Colon (tissue), 2 donors: ENCODE measurements around the gene PACSIN2.
"Not testable (repeated sequence)": the region's sequence is repeated elsewhere in the genome, so short reads cannot be mapped to it uniquely, and the experiment has no call there.

Source experiments
- FAIRE-seq: peaks from 2 replicates; lab custom pipeline; 2012; peaks lifted over from hg19 to GRCh38; lab: Jason Lieb, UNC
- donor health status: control.
- donor health status: control.

Gene PACSIN2

DNA sequence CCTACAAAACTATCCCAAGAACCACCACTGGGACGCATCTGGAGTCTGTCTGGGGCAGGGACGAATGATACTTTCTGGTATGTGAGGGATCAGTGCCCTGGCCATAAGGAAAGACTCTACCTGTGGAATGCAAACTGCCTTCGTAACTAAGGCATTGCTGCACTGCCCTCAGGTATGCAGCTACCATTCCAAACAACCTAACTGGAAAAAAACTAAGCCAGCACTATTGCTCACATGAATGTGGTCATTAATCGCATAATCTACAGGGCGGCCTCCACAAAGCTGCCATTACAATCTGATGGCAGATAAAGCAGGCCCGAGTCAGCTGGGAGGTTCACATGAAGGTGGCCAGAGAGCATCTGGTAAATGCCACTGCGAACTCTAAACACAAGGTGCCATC lies 3.9 kb downstream of the PACSIN2 start:
- FAIRE-seq = no peak

DNA sequence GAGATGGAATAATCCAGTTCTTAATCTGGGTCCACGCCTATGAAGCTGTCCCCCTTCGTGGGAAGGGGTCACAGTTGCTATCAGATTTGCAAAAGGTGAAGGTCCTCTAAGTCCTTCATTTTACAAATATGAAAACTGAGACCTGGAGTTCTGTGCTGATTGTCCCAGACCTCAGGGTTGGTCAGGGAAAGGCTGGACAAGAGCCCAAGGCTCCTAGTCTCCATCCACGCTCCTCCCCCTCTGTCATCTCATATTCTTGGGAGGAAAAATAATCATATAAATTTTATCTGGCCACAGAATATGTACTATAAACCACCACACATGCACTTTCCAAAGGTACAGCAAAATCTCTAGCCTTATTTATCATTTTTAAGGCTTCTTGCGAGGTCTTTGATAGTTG lies 5.5 kb downstream of the PACSIN2 start:
- FAIRE-seq = no peak

DNA sequence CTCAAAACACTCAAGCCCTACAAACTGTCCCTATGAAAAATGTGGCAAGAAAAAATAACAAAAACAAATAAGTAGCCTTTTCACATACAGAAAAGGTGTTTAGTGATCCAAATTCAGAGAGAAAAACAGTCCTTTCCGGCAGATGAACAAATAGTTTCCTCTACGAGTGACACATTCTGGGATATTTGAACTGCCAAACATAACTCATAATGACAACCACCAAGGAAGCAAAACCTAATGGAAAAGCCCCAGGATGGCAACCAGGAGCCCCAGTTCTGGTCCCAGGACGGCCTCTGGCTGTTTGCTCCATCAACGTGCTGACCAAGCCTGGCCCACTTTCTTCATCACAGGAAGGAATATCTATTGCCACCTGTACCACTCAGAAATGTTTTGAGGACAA lies 6.0 kb downstream of the PACSIN2 start:
- no peak for FAIRE-seq

DNA sequence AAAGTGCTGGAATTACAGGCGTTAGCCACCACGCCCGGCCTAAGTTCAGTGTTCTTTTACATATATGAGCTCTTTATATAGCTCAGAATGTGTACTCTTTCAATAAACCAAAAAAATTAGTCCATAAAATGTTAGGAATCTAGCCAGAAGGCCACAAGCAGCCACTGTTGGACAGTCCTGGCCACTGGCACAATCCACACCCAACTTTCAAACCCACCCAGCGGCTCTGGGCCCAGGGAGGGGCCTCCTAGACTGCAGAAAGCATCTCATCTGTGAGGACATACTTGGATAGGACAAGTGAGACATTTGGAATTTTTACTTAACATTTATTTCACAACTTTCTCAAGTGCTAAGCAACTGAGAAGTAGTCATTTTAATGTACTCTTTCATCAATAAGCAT lies 6.4 kb downstream of the PACSIN2 start:
- FAIRE-seq = no peak

DNA sequence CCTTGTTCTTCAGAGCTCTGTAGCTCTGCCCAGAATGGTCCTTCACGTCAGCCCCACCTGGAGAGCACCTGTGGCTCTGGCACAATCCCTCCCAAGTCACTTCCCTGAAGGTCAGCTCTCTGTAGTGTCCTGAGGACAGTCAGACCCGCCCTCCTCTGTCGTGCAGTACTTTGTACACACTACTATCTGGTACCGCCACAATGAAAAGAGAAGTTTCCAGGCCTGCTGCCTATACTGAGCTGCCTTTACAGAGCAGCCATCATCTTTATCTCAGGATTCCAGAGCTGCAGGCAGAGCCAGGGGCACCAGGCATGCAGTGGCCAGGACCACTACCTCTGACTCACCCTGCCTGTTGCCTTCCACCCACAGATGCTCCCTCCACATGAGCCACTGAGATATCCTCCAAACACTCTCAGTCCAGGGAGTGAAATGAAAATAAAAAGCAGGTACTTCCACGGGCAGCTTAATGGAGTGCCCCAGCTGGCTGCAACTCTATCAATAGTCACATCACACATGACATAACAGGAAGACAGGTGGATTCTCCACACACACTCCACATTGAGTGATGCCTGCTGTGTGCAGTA lies 7.3 kb downstream of the PACSIN2 start:
- FAIRE-seq = no peak

DNA sequence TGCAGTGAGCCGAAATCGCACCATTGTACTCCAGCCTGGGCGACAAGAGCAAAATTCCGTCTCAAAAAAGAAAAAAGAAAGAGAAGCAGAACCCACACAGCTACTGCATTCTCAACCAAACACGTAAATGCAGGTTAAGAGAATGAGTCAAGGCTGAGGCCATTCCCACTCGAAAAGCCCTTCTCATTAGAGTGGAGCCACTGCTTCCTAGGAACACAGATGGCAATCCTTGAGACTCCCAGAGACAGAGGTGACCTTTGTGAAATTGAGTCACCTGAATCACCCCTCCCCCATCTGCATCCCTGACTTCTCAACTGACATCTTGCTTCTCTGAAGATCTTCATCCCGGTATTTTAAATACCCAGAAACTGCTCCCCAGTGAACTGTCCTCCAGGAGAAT lies 8.2 kb downstream of the PACSIN2 start:
- no peak for FAIRE-seq

DNA sequence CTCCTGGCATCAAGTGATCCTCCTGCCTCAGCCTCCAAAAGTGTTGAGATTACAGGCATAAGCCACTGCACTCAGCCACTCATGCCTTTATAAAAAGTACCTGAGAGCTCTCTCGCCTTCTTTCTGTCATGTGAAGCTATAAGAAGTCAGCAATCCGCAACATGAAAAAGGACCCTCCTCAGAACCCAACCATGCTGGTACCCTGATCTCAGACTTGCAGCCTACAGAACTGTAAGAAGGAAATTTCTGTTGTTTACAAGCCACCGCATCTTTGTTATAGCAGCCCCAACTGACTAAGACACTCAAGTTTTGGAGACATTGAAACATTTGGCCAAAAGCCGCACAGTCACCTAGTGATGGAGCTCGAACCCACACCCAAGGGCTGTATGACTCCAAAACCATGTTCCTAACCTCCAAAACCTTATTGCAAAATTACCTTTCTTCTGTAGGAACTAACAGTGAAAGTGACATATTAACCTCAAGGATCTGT lies 8.9 kb downstream of the PACSIN2 start:
- FAIRE-seq = no peak

DNA sequence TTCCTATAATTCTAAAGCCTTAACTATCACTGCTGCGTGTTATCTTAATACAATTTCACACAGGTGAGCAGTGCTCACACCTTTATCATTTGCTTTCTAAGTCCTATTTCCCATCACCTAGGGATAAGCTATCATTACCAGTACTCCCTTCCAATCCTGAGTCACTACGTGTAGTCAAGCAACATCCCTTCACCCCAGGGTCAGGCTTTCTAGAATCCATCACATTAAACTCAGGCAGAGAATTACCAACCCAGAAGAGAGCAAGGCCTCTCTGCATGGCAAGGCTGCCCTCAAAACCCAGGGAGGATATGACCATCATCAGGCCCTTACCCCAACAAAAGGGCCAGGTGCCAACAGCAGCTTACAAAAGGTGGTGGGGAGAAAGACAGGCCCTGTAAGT lies 9.8 kb downstream of the PACSIN2 start:
- FAIRE-seq = no peak

DNA sequence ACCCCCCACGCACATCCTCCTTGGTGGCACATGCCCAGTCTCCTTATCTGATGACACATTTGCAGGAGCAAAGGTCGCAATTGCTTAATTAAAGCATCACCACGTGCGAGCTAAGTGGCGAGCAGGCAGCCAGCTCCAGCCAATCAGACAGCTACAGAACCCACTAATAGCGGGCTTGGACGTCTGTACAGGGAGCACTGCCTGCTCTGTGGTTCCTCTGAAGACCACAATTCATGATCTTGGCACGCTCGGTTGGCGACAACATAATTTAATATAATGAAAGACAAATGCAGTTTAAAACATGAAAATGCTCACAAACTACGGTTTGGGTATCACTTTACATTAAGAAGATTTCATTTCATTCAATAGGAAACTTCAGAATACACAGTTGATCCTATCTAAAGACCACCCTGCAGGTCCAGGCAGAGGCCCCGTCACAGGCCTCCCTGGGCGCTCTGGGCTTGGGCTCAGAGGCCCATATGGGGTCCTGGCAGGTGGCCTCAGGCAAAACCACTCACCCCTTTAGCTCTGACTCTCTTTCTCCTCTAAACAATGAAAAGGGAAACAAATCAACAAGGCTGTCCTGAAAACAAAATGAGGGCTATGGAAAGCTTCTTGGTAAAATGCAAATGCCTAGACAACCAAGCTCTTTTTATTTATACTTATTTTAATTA lies 10.4 kb downstream of the PACSIN2 start:
- FAIRE-seq = no peak

DNA sequence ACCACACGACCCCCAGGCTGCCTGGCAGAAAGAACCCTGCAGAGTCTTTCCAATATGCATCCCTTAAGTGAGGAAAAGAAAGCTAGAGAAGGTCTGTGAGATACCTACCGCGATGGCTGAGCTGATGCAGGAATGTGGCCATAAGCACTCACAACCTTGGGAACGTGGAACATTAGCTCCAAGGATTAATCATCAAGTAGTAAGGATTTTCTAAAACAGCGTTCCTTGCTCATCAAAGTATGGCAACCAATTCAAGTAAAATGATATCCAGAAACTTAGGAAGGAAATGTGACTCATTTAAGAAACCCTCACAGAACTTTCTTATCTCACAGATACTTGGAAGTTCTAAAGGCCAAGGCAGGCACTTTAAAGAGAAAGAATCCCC lies 12.8 kb downstream of the PACSIN2 start:
- no peak for FAIRE-seq

DNA sequence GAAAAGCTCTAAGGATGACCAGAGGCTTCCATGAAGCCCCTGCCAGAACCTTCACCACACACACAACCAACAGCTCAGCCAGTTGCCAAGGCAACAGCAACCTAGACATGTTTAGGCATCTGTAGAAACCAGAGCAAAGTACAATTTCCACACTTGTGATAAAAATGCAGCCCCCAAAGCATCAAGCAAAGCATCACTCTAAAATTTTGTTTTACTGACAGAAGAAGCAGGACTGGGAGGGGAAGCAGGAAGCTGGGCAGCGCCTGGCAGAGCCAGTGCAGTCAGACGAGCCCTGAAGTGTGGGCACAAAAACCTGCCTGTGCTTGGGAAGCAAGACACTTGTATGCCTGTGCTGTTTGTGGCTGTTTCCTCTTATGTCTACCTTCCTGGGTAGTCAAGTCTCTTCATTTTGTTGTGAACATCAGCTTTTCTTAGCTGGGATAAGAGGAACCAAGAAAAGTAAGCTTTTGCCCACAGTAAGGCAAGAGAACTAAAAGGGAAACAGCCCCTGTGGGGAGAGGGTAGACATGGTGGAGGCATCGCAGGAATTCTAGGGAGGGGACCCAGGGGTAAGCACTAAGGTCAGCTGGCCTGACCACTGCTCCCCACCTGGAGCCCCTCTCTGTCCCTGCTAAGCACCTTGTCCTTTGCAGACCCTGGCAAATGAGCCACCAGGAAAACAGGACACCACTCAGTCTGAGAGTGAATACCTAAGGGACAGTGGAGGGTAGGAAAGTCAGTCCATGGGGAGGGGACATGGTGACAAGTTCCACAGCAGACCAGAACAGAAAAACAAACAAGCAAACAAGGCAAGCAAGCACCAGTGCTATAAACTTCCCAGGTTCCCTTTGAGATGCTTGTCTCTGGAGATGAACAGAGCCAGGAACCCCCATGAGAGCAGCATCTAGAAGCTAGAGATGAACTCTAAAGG lies 13.4 kb downstream of the PACSIN2 start:
- no peak for FAIRE-seq

DNA sequence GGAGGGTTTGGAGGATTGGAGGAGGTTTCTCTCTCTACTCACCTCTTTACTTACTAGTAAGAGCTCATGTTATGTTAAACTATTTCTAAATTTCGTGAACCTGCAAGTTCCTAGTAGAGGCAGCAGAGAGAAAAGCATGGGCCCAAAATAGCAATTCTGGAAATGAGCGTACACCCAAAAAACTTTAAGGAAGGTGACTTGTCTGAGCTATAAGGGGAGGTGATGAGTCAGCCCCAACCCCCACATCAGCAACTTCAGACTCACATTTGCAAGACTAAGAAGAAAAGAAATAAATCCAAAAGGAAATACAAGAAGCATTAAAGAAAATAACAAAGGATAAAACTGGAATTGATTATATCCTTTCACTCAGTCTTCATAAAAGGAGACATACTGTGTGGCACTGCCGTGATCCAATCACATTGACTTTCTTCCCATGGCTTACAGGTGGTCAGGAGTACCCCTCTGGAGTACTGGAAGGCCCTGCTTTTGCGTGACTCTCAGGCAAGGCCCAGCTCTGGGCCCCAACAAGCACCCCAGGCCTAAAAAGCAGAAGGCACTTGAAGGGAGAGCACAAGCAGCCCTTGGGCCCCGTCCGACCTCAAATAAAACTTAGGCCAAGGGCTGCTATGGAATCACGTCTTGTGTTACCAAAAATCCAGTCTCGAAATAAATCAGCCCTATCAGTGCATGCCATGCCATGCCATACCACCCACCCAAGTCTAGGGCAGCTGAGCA lies 14.3 kb downstream of the PACSIN2 start:
- FAIRE-seq = no peak

DNA sequence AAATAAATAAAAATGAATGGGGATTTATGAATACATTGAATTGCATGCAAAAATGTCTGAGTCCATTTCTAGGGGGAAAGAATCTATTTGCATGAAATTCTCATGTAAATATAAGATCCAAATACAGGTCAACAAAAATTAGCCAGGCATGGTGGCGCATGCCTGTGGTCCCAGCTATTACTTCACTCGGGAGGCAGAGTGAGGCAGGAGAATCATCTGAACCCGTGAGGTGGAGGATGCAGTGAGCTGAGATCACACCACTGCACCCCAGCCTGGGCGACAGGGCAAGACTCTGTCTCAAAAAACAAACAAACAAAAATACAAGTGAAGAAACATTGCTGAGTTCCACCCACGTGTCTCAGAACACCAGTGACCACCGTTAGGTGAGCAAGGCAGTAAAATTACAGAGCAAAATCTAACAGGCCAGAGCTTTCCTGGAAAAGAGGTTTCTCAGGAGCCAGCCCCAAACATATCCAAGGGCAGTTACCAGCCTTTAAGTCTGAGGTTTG lies 17.3 kb downstream of the PACSIN2 start:
- no peak for FAIRE-seq

DNA sequence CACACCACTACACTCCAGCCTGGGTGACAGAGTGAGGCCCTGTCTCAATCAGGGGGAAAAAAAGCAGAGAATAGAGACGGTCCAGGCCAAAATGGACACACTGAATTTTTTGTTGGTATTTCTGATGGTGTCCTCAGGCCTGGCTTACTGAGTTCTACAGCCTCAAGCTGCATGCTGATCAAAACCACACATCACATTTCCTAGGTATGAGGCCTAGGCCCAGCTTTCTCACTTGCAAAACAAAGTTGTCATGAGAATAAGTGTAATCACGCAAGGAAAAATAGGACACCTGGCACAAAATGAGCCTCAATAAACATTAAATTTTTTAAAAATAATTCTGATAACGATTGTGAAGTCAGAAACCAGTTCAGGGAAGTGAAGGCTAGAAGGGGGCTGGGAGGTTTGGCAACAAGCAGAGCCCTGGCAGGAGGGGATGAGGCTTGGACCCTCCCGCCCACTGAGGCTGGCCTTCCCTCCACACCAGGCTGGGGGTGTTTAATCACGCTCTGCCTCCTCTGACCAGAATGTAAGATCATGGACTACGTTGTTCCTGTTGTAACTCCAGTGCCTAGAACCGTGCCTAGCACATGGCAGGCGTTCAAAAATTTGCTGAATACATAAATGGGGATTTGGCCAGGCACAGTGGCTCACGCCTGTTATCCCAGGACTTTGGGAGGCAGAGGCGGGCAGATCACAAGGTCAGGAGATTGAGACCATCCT lies 18.1 kb downstream of the PACSIN2 start:
- FAIRE-seq = no peak

DNA sequence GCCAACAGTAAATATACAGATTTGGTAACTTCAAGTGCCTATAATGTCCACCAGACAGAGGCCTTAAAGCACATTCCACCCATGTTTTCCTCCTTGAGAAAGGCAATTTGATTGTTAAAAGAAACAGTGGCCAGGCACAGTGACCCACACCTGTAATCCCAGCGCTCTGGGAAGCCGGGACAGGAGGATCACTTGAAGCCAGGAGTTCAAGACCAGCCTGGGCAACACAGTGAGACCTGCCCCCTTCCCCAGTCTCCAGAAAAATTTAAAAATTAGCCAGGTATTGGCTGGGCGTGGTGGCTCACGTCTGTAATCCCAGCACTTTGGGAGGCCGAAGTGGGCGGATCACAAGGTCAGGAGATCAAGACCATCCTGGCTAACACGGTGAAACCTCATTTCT lies 19.3 kb downstream of the PACSIN2 start:
- not testable (repeated sequence) for FAIRE-seq

DNA sequence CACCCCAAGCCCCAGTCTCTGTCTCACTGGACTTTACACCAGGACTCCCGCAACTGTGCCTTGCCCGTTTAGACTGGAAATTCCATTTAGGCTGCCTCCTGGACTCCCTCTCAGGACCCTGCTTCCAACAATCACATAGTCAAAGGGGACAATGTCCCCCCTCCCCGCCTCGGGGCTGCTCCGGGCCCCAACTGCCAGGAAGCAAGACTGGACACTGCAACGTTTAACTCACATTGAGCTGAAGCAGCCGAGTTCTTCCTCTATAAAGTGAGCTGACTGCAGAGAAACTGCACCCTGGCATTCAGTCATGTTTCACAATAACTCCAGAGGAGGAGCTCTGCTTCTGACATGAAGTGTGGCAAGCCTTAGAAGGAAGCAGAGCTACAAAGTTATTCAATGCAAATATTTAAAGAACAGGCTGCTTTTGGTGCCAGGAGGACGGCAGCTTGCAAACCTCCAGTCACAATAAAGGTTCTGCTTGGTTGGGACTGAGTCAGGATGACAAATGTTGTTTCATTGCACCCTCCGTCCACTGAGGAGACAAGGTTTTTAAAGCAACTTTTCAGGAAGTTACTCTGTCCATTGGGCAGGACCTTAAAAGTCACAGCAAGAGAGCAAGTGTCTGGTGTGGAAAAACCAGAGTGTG lies 19.9 kb downstream of the PACSIN2 start:
- FAIRE-seq = peak; percentile 33

DNA sequence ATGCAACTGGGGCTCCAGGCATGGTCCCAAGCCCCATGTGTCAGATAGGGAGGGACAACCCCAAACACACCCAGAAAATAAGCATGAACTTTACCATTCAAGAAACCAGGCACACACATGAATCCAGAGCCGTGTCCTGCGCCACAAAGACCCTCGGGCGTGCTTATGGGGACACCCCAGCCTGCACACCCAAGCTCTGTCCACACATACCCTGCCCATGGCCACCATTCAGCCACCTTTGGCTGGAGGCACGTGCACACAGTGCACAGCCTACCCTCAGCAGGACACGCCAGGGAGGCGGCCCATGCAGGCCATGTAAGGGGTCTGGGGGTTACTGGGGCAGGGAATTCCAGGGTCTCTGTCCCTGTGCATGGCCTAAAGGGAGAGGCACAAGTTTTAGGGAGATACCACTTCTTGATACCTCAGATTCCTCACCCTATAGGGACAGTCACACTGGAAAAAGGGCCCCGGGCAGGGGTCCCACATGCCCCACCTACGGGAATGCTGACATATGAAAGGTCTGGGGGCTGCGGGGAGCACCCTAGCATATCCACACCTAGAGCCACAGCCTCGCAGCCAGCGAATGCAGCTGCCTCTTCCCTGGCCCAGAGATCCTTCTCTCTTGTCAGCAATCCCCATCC lies 20.6 kb downstream of the PACSIN2 start:
- no peak for FAIRE-seq

DNA sequence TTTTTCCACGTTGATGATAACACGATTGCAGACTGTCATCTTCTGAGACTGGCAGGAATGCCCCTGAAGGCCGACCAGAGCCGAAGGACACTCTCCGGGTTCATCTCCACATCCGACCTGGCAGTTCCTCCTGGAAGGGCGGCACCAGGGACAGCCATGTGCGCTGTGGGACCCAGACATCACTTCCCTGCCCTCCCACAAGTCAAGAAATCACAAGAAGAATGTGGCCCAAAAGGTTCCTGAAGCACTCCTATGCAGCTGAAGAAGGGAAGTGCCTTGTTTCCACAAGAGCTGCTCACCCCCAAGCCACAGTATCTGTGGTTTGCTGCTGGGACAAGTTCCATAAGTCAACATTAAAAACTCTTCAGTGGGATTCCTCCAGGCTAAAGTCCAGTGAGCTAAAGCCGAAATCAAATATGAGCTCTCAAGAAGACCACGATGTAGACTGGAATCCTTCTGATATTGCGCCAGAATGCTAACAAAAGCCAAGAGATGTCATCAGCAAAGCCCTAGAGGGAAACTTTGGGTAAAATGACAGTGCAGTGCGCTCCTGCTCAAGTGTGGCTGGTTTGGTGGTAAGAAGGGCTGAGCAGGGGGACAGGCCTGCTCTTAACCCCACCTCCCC lies 21.2 kb downstream of the PACSIN2 start:
- FAIRE-seq = no peak

DNA sequence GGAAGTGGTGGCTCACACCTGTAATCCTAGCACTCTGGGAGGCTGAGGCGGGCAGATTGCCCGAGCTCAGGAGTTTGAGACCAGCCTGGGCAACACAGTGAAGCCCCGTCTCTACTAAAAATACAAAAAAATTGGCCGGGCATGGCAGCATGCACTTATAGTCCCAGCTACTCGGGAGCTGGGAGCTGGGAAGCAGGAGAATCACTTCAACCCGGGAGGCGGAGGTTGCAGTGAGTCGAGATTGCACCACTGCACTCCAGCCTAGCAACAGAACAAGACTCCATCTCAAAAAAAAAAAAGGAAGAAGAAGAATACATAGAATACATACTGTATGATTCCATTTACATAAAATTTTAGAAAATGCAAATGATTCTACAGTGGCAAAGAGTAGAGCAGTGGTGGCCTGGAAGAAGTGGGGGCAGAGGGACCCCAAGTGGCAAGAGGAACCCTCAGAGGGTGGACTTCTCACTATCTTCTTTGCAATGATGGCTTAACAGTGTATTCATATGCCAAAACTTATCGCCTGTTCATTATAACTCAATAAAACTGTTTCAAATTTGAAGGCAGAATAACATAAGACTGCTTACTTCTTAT lies 22.0 kb downstream of the PACSIN2 start:
- no peak for FAIRE-seq

DNA sequence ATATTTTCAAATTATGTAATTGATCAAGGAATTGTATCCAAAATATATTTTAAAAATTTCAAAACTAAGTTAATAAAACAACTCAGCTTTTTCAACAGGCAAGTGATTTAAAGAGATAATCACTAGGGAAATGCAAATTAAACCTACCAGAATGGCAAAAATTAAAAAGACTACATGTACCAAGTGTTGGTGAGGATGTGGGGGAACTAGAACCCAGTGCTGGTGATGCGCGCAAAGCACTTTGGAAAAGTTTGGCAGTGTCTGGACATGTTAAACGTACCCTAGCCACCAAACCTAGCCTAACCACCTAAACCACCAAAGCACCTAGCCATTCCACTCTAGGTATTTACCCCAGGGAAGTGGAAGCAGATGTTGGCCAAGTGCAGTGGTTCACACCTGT lies 22.9 kb downstream of the PACSIN2 start:
- no peak for FAIRE-seq
